Lung (tissue), 12 donors: ENCODE data around the gene MEIKIN. TPM values are rescaled to one million over a fixed set of nuclear protein-coding genes. Genes with fewer than 3 reads are reported as not detected.
"Not testable (repeated sequence)": the region's sequence is repeated elsewhere in the genome, so short reads cannot be mapped to it uniquely, and the experiment has no call there.

Source experiments
- ATAC-seq: fragments of 200-7000 bp; cut with Tn5 transposase; one replicate; pipeline ENCODE4 v1.9.1; 2020; ENCODE audit warnings: moderate number of reproducible peaks; ENCODE audit not compliant: insufficient read depth, low FRiP score
- DNase-seq, 3 donors: peaks; one replicate each; pipeline ENCODE4 v3.0.0-alpha.2; 2013 to 2017
- H3K27ac ChIP-seq, 2 donors: one replicate each; pipeline ENCODE4 v1.5.1; 2013; ENCODE audit warnings: mild to moderate bottlenecking in 2 of 2, moderate library complexity in 2 of 2, control low read depth in 1 of 2, inconsistent platforms in 1 of 2, low read depth in 1 of 2, low read length in 1 of 2
- H3K27me3 ChIP-seq, 3 donors: one replicate each; pipeline ENCODE4 v1.5.1; 2013; ENCODE audit warnings: low read length in 2 of 3; ENCODE audit not compliant: control insufficient read depth in 3 of 3, insufficient read depth in 3 of 3
- H3K36me3 ChIP-seq, 4 donors: one replicate each; pipeline ENCODE4 v1.5.1; 2013; ENCODE audit warnings: low read length in 4 of 4, mild to moderate bottlenecking in 1 of 4, moderate library complexity in 1 of 4; ENCODE audit not compliant: control insufficient read depth in 4 of 4, insufficient read depth in 4 of 4
- H3K4me1 ChIP-seq, 5 donors: one replicate each; pipeline ENCODE4 v1.5.1; 2013; ENCODE audit warnings: low read length in 5 of 5, mild to moderate bottlenecking in 2 of 5, moderate library complexity in 1 of 5; ENCODE audit not compliant: control insufficient read depth in 5 of 5, insufficient read depth in 5 of 5
- H3K4me3 ChIP-seq: one replicate; pipeline ENCODE4 v1.5.1; 2013; ENCODE audit warnings: mild to moderate bottlenecking, control low read depth, moderate library complexity
- H3K9ac ChIP-seq, 2 donors: one replicate each; pipeline ENCODE4 v1.5.1; 2013; ENCODE audit warnings: low read length in 2 of 2, control low read depth in 1 of 2; ENCODE audit not compliant: insufficient read depth in 1 of 2
- H3K9me3 ChIP-seq, 4 donors: one replicate each; pipeline ENCODE4 v1.5.1; 2013; ENCODE audit warnings: low read length in 3 of 4, mild to moderate bottlenecking in 1 of 4, moderate library complexity in 1 of 4; ENCODE audit not compliant: control insufficient read depth in 4 of 4, insufficient read depth in 3 of 4
- CTCF ChIP-seq: IDR thresholded peaks from 2 replicates; pipeline ENCODE4 v1.5.1; 2012; ENCODE audit warnings: mild to moderate bottlenecking; ENCODE audit errors: control extremely low read depth, extremely low read depth
- WGBS, 2 donors: extraction: QIAGEN DNeasy Blood & Tissue Kit; methylation state at CpG; one replicate each; pipeline ENCODE4 v1.1.7; 2013; 5-methylcytosine and 5-hydroxymethylcytosine counted together
- polyA plus RNA-seq, 2 donors: library from polyadenylated mRNA; stranded (reverse); fragments of 200-250 nt; gene quantifications; one replicate each; pipeline ENCODE4 v1.2.1, GENCODE V29; 2013
- total RNA-seq, 2 donors: library from RNA; depleted of rRNA in 1 of 2; stranded (reverse); fragments of >200 nt in 1 of 2; gene quantifications; one replicate each; pipeline ENCODE4 v1.2.1, GENCODE V29; 2014 to 2021
- donor health status: control.
- donor health status: control.
- donor health status: Bipolar disorder and iron deficiency.
- donor health status: healthy.
- donor health status: DM: yes; HTN: yes; CAD: no.

MEIKIN gene
- total and polyA plus RNA-seq, 4 donors = 0.08 to 0.32 TPM; not detected in 2

DNA sequence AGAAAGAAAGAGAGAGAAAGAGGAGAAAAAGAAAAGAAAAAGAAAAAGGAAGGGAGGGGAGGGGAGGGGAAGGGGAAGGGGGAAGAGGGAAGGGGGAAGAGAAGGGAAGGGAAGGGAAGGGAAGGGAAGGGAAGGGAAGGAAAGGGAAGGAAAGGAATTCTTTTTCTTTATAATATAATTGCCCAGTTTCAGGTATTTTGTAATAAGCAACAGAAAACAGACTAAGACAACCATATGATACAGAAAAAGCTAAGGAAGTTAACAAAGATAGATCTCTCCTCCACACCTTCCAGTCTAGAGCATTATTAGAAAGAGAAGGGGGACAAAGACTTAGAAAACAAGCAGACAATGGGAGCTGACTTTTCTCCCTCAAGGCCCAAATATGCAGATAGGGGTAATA is 31.0 kb downstream of the MEIKIN start:
- peaks cover 0 to 2% (median 0%) of the 10 kb centered on the region in 4 donors for H3K9me3 ChIP-seq
- no peaks in the 10 kb centered on the region for H3K4me1 ChIP-seq
- ATAC-seq = no peak
- H3K27me3 ChIP-seq = no peaks in the 10 kb centered on the region
- no peaks in the 10 kb centered on the region for H3K36me3 ChIP-seq
- H3K4me3 ChIP-seq = no peak overlapping the region
- H3K27ac ChIP-seq = no peak overlapping the region
- TF ChIP-seq CTCF = no peak
- no peak for DNase-seq
- no peak overlapping the region for H3K9ac ChIP-seq

DNA sequence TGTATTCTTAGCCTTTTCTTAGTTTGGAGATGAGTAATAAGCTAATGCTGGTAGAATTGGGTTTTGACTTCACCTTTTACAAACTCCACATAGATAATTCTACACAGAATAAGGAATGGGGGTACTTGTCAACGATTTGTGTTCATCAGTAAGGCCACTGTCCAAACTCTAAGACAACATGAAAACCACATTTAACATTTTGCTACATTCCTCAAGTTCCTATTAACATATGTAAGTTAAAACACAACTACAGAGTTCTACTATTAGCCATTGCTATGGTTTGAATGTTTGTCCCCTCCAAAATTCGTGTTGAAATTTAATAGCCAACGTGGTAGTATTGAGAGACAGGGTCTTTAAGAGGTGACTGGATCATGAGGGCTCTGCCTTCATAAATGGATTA is 31.9 kb downstream of the MEIKIN start:
- no peak overlapping the region for H3K9ac ChIP-seq
- DNase-seq (no peak), ATAC-seq (no peak)
- WGBS, 2 donors = 64 to 75% methylated on average over 3 of the region's 3 CpGs
- peaks cover 0 to 2% (median 0%) of the 10 kb centered on the region in 4 donors for H3K9me3 ChIP-seq
- no peak overlapping the region for H3K4me3 ChIP-seq
- no peaks in the 10 kb centered on the region for H3K36me3 ChIP-seq
- no peaks in the 10 kb centered on the region for H3K4me1 ChIP-seq
- H3K27me3 ChIP-seq = no peaks in the 10 kb centered on the region
- no peak overlapping the region for H3K27ac ChIP-seq
- no peak for TF ChIP-seq CTCF

- DNase-seq = no peak
- Histone ChIP-seq H3K4me1 (no peaks in the 10 kb centered on the region), H3K27me3 (no peaks in the 10 kb centered on the region), H3K27ac (no peak overlapping the region), H3K9ac (no peak overlapping the region), H3K36me3 (no peaks in the 10 kb centered on the region), H3K4me3 (no peak overlapping the region), H3K9me3 (peaks cover 0 to 2% (median 0%) of the 10 kb centered on the region in 4 donors)
- TF ChIP-seq CTCF = no peak
- ATAC-seq = no peak
- 84% methylated on average over 2 of the region's 2 CpGs for WGBS, 2 donors
These were observed 38.8 kb downstream of the MEIKIN start for GRCh38 chr5:131906668-131907067.

GRCh38 chr5:131902266-131902665 is 43.2 kb downstream of the MEIKIN start:
- H3K4me1 ChIP-seq, H3K9me3 ChIP-seq, ATAC-seq, H3K27ac ChIP-seq, DNase-seq, H3K4me3 ChIP-seq, H3K9ac ChIP-seq, H3K27me3 ChIP-seq, H3K36me3 ChIP-seq: not testable (repeated sequence)
- WGBS, 2 donors = 32 to 63% methylated on average over 1 of the region's 1 CpG
